ENCODE measurements around the gene PSMD12.
A peak's percentile ranks its signal among the peaks of the same experiment; 100 is the strongest.

The PSMD12 gene

GRCh38 chr17:67385122-67385988 is 19.0 kb upstream of the PSMD12 start:
- DNase-seq: peak; percentile 31

GRCh38 chr17:67381929-67382257 is 15.5 kb upstream of the PSMD12 start:
- no peak for DNase-seq

GRCh38 chr17:67379251-67379630 is 12.9 kb upstream of the PSMD12 start:
- no peak for DNase-seq

- DNase-seq: peak; percentile 92
Measured at GRCh38 chr17:67378454-67379250, 12.3 kb upstream of the PSMD12 start.

- DNase-seq: peak; percentile 85
Measured at GRCh38 chr17:67377488-67378453, 11.4 kb upstream of the PSMD12 start.

- peak; percentile 94 for DNase-seq
Measured at GRCh38 chr17:67376737-67377487, 10.5 kb upstream of the PSMD12 start, which contains the start of gene PITPNC1. Gene PITPNC1, plus strand, starts transcription at chr17:67377281.

- no peak for DNase-seq
Measured at GRCh38 chr17:67376415-67376736, 10.0 kb upstream of the PSMD12 start.

- no peak for DNase-seq
Measured at GRCh38 chr17:67375716-67376115, 9.3 kb upstream of the PSMD12 start.

GRCh38 chr17:67375054-67375427 is 8.7 kb upstream of the PSMD12 start:
- no peak for DNase-seq

GRCh38 chr17:67374329-67375053 is 8.1 kb upstream of the PSMD12 start:
- DNase-seq: peak; percentile 95

GRCh38 chr17:67372751-67373150 is 6.4 kb upstream of the PSMD12 start:
- no peak for DNase-seq

GRCh38 chr17:67369676-67370075 is 3.3 kb upstream of the PSMD12 start:
- DNase-seq: no peak

- peak; percentile 66 for DNase-seq
Measured at GRCh38 chr17:67365738-67366192, 612 bp downstream of the PSMD12 start.

- DNase-seq: peak; percentile 66
Measured at GRCh38 chr17:67364847-67365737, 1.3 kb downstream of the PSMD12 start.

GRCh38 chr17:67362173-67362572 is 4.2 kb downstream of the PSMD12 start:
- no peak for DNase-seq

- no peak for DNase-seq
Measured at GRCh38 chr17:67360880-67361279, 5.5 kb downstream of the PSMD12 start.

- DNase-seq: peak; percentile 81
Measured at GRCh38 chr17:67359960-67360791, 6.2 kb downstream of the PSMD12 start.

GRCh38 chr17:67358612-67359011 is 7.8 kb downstream of the PSMD12 start:
- no peak for DNase-seq

GRCh38 chr17:67353929-67354574 is 12.3 kb downstream of the PSMD12 start:
- DNase-seq: no peak

Data from activated effector memory CD4-positive, alpha-beta T cell treated with anti-CD3 and anti-CD28 coated beads, Interleukin-2, amount 50 U/mL, for 16 hours (primary cell).